GM12878 (cell line): ENCODE results near the gene PPP2R1B. TPM values are rescaled to one million over a fixed set of nuclear protein-coding genes. Genes with fewer than 3 reads are reported as not detected.

Experiments
- ATAC-seq: fragments of 200-7000 bp; cut with Tn5 transposase; 3 replicates; pipeline ENCODE4 v1.9.1; 2020; ENCODE audit warnings: mild to moderate bottlenecking, moderate library complexity
- BruUV-seq: library from RNA; stranded (reverse); fragments of 400-500 nt; replicated peaks from 2 replicates; lab custom pipeline; 2021; lab: Mats Ljungman, UMichigan
- CTCF ChIA-PET: fragments of 300-600 bp; sonication (Branson Sonifier 250); formaldehyde crosslinking; extraction: SDS; loops from one replicate; lab custom pipeline; 2021; ENCODE audit warnings: inconsistent platforms; lab: Yijun Ruan, JAX
- POLR2A ChIA-PET: fragments of 350-600 bp; formaldehyde crosslinking; extraction: SDS; loops from one replicate; lab custom pipeline; 2021; ENCODE audit warnings: inconsistent platforms; lab: Charles Lee
- RAD21 ChIA-PET: fragments of 300-600 bp; sonication (Branson Sonifier 250); formaldehyde crosslinking; loops from one replicate; lab custom pipeline; 2023; ENCODE audit warnings: antibody characterized with exemption; ENCODE audit not compliant: unreplicated experiment; lab: Charles Lee
- SMC1A ChIA-PET: fragments of 300-600 bp; sonication (Branson Sonifier 250); formaldehyde crosslinking; loops from one replicate; lab custom pipeline; 2023; ENCODE audit not compliant: unreplicated experiment, uncharacterized antibody; lab: Charles Lee
- DNase-seq: peaks from one replicate; pipeline ENCODE4 v3.0.0-alpha.2; 2011; ENCODE audit warnings: low read depth, low spot score
- FAIRE-seq: peaks from 3 replicates; lab custom pipeline; 2011; peaks lifted over from hg19 to GRCh38; lab: Jason Lieb, UNC
- H2AFZ ChIP-seq: 2 replicates; pipeline ENCODE4 v1.6.0; 2011; ENCODE audit warnings: low read depth, low read length, control low read depth; ENCODE audit not compliant: control insufficient read depth
- H3K27ac ChIP-seq: 2 replicates; pipeline ENCODE4 v1.5.1; 2011; ENCODE audit warnings: control low read depth; ENCODE audit not compliant: control insufficient read depth, insufficient read depth
- H3K27me3 ChIP-seq, 2 experiments: replicated peaks in 1 of 2; 2 replicates each; pipeline versions ENCODE4 v1.6.0 to v1.6.1; 2011; ENCODE audit warnings: low read length in 1 of 2; ENCODE audit not compliant: control insufficient read depth in 2 of 2, insufficient read depth in 2 of 2
- H3K36me3 ChIP-seq, 2 experiments: 2 replicates each; pipeline ENCODE4 v1.5.1; 2011; ENCODE audit warnings: low read length in 1 of 2; ENCODE audit not compliant: control insufficient read depth in 2 of 2, insufficient read depth in 2 of 2
- H3K4me1 ChIP-seq: 2 replicates; pipeline ENCODE4 v1.6.1; 2011; ENCODE audit warnings: mild to moderate bottlenecking, low read length, moderate library complexity, mixed read lengths; ENCODE audit not compliant: control insufficient read depth, insufficient read depth
- H3K4me2 ChIP-seq: 2 replicates; pipeline ENCODE4 v1.6.0; 2011; ENCODE audit warnings: control low read depth; ENCODE audit not compliant: control insufficient read depth, insufficient read depth
- H3K4me3 ChIP-seq: fragments of 200-600 bp; sonication (generic); 2 replicates; pipeline ENCODE4 v1.5.1; 2016
- H3K79me2 ChIP-seq: 2 replicates; pipeline ENCODE4 v1.6.0; 2011; ENCODE audit warnings: low read length; ENCODE audit not compliant: control insufficient read depth, insufficient read depth
- H3K9ac ChIP-seq: 2 replicates; pipeline ENCODE4 v1.8.0; 2011; ENCODE audit warnings: low read length, control low read depth, mixed read lengths; ENCODE audit not compliant: control insufficient read depth, insufficient read depth
- H3K9me3 ChIP-seq: replicated peaks from 3 replicates; pipeline ENCODE4 v1.5.1; 2011; ENCODE audit warnings: mild to moderate bottlenecking, low read length; ENCODE audit not compliant: control insufficient read depth, insufficient read depth
- H4K20me1 ChIP-seq: 2 replicates; pipeline ENCODE4 v1.6.0; 2011; ENCODE audit not compliant: control insufficient read depth, insufficient read depth
- BMI1 ChIP-seq: fragments of 450-650 bp; IDR thresholded peaks from 2 replicates; pipeline ENCODE4 v1.6.1; 2016; ENCODE audit warnings: mild to moderate bottlenecking, moderate library complexity, borderline replicate concordance
- JUND ChIP-seq: IDR thresholded peaks from 2 replicates; pipeline ENCODE4 v1.6.1; 2012; ENCODE audit warnings: low read depth, mild to moderate bottlenecking, low read length, improper control_type of control experiment, moderate library complexity
- MEF2B ChIP-seq: fragments of 450-650 bp; IDR thresholded peaks from 2 replicates; pipeline ENCODE4 v1.6.1; 2018; ENCODE audit warnings: mild to moderate bottlenecking, moderate library complexity; ENCODE audit not compliant: partially characterized antibody, poor library complexity, severe bottlenecking
- NFXL1 ChIP-seq: fragments of 450-650 bp; IDR thresholded peaks from 2 replicates; pipeline ENCODE4 v1.6.1; 2017; ENCODE audit warnings: antibody characterized with exemption, mild to moderate bottlenecking, borderline replicate concordance
- POLR2AphosphoS2 ChIP-seq: IDR thresholded peaks from 2 replicates; pipeline ENCODE4 v1.6.1; 2011; ENCODE audit warnings: low read depth, mild to moderate bottlenecking, low read length, improper control_type of control experiment, moderate library complexity
- TARDBP ChIP-seq: IDR thresholded peaks from 2 replicates; pipeline ENCODE4 v1.6.1; 2016; ENCODE audit warnings: borderline replicate concordance
- ZBED1 ChIP-seq: IDR thresholded peaks from 2 replicates; pipeline ENCODE4 v1.6.1; 2016; ENCODE audit warnings: borderline replicate concordance
- WGBS: methylation state at CpG from one replicate; pipeline ENCODE4 v1.1.6; 2016; ENCODE audit warnings: low lambda C conversion rate; ENCODE audit not compliant: insufficient replicate concordance, insufficient coverage; ENCODE audit errors: missing lambda C conversion rate; 5-methylcytosine and 5-hydroxymethylcytosine counted together
- in situ Hi-C: fragments of 300-500 bp; cut with MboI; formaldehyde crosslinking; loops from 9 replicates; pipeline ENCODE4 v1.14.3; 2018; ENCODE audit warnings: mixed read lengths
- intact Hi-C: fragments of 100-400 bp; cut with micrococcal nuclease; formaldehyde crosslinking; loops from one replicate; pipeline ENCODE4 v1.14.2; 2022; ENCODE audit not compliant: unreplicated experiment
- polyA plus RNA-seq, 11 experiments: library from polyadenylated mRNA; depleted of rRNA in 4 of 11; unstranded in 6 of 11; stranded (reverse) in 5 of 11; fragments of >200 nt; fragmentation: Nextera tagmentation in 4 of 11; fragmentation: Illumina TruSeq in 1 of 11; extraction: Ambion mirVana in 4 of 11; extraction: Trizol in 1 of 11; gene quantifications; 1 replicate in 1 of 11; 2 replicates in 10 of 11; pipeline versions ENCODE4 v1.2.1 to v1.2.3, GENCODE V29; 2011 to 2016; ENCODE audit warnings: inconsistent platforms in 2 of 11, missing spikeins in 2 of 11, low read depth in 1 of 11
- total RNA-seq, 4 experiments: library from RNA; depleted of rRNA in 3 of 4; stranded (reverse); fragments of >200 nt in 3 of 4; fragmentation: Illumina TruSeq in 1 of 4; extraction: Trizol in 1 of 4; gene quantifications; 2 replicates each; pipeline versions ENCODE4 v1.2.1 to v1.2.3, GENCODE V29; 2013 to 2021
- TF ChIP-seq, protein P1 (sequence below): fragments of 450-650 bp; conservative IDR thresholded peaks from 2 replicates; pipeline ENCODE4 v1.6.1; 2017; ENCODE audit warnings: mild to moderate bottlenecking, moderate library complexity
- TF ChIP-seq, protein P2 (sequence below): IDR thresholded peaks from 2 replicates; pipeline ENCODE4 v1.6.1; 2011; ENCODE audit warnings: mild to moderate bottlenecking, low read depth, low read length, moderate library complexity; ENCODE audit not compliant: insufficient replicate concordance

PPP2R1B gene
- total and polyA plus RNA-seq, 10 of the 15 experiments (the other 5 are each of a cell fraction or from before 2014, with no cell fraction given): 26.6 to 68.2 (median 35.7) TPM

DNA sequence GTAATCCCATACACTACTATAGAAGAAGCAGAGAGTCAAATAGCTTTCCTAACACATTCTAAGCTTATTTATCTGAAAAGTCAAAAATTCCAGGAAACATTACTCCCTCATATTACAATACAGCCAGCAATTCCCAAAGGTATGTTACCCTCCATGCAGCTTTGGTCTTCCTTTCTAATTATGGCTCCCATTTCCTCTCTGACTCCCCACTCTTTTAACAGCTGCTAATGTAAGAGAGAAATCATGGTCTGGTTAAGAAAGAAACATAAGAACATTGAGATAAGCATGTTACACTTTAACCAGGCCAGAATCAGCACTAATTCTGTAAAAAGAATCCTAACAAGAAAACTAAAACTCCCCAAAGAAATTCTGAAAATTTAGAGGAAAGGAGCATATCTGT, 6.8 kb downstream of the PPP2R1B start:
- intact Hi-C loops: no loop called here

DNA sequence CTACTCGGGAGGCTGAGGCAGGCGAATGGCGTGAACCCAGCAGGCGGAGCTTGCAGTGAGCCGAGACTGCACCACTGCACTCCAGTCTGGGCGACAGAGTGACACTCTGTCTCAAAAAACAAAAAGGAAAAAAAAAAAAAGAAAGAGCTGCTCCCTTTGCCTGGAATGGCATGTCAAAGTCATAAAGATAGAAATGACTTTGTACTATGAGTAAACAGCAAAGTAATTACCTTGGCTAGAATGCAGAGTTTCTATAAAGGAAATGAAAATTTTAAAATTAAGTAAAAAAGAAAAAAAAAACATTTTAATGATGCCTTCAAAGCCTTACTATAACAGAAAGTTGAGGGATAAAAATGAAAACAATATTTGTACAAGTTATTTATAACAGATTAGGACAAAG, 10.1 kb downstream of the PPP2R1B start:
- TF ChIP-seq, protein P1, sequence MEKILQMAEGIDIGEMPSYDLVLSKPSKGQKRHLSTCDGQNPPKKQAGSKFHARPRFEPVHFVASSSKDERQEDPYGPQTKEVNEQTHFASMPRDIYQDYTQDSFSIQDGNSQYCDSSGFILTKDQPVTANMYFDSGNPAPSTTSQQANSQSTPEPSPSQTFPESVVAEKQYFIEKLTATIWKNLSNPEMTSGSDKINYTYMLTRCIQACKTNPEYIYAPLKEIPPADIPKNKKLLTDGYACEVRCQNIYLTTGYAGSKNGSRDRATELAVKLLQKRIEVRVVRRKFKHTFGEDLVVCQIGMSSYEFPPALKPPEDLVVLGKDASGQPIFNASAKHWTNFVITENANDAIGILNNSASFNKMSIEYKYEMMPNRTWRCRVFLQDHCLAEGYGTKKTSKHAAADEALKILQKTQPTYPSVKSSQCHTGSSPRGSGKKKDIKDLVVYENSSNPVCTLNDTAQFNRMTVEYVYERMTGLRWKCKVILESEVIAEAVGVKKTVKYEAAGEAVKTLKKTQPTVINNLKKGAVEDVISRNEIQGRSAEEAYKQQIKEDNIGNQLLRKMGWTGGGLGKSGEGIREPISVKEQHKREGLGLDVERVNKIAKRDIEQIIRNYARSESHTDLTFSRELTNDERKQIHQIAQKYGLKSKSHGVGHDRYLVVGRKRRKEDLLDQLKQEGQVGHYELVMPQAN: no peak
- TF ChIP-seq POLR2AphosphoS2 (no peak), ZBED1 (no peak), TARDBP (no peak), NFXL1 (no peak), BMI1 (no peak)
- Histone ChIP-seq H3K36me3 (peaks cover 3 to 33% of the 10 kb centered on the region in 2 experiments), H4K20me1 (no peaks in the 10 kb centered on the region), H3K4me2 (no peak overlapping the region), H3K27ac (no peak overlapping the region), H3K27me3 (no peaks in the 10 kb centered on the region), H3K79me2 (no peaks in the 10 kb centered on the region), H3K4me1 (no peaks in the 10 kb centered on the region), H3K4me3 (no peak overlapping the region), H3K9ac (no peak overlapping the region), H2AFZ (no peak overlapping the region), H3K9me3 (no peaks in the 10 kb centered on the region)
- ATAC-seq (no peak), DNase-seq (no peak), FAIRE-seq (no peak)
- in situ Hi-C loops (no loop called here), intact Hi-C loops (no loop called here)
- ChIA-PET CTCF (interaction anchor here (0.8 to 2.6 kb wide), 6 partner anchors 9 to 170 kb away, joined by 3 to 10 read pairs (median 3); no protein-coding TSS in a partner anchor), SMC1A (interaction anchor here (0.7 to 1.8 kb wide), 3 partner anchors 9 to 86 kb away, joined by 3 to 11 read pairs (median 3); no protein-coding TSS in a partner anchor), RAD21 (interaction anchor here (1.0 to 1.8 kb wide), 2 partner anchors 9 to 20 kb away, joined by 5 read pairs; no protein-coding TSS in a partner anchor), POLR2A (interaction anchor here (0.7 to 2.7 kb wide), 2 partner anchors 10 to 229 kb away, joined by 4 to 14 read pairs; partner anchors contain the start of gene PPP2R1B)
- no TSS peak for BruUV-seq
- 100% methylated on average over 6 of the region's 6 CpGs for WGBS

More for the DNA sequence above, 6.8 kb downstream of the PPP2R1B start:
- peaks cover 4% of the 10 kb centered on the region; the same call in 1 of the 2 replicates for H3K79me2 ChIP-seq
- ChIA-PET RAD21 (interaction anchor here (1.6 kb wide), 1 partner anchor 12 kb away, joined by 3 read pairs; no protein-coding TSS in a partner anchor), POLR2A (interaction anchor here (0.6 to 1.1 kb wide), 2 partner anchors 167 to 258 kb away, joined by 3 read pairs; no protein-coding TSS in a partner anchor), SMC1A (interaction anchor here (0.6 to 2.7 kb wide), 4 partner anchors 18 to 405 kb away, joined by 3 to 16 read pairs (median 4); no protein-coding TSS in a partner anchor), CTCF (interaction anchor here (10.3 to 13.4 kb wide), 2 partner anchors 18 to 155 kb away, joined by 170 to 174 read pairs; partner anchors contain the start of gene SIK2)
- no peak overlapping the region for H3K27ac ChIP-seq
- no peaks in the 10 kb centered on the region for H3K9me3 ChIP-seq
- FAIRE-seq (no peak), ATAC-seq (no peak), DNase-seq (no peak)
- TF ChIP-seq JUND: no peak
- TF ChIP-seq MEF2B: no peak
- TF ChIP-seq, protein P2, sequence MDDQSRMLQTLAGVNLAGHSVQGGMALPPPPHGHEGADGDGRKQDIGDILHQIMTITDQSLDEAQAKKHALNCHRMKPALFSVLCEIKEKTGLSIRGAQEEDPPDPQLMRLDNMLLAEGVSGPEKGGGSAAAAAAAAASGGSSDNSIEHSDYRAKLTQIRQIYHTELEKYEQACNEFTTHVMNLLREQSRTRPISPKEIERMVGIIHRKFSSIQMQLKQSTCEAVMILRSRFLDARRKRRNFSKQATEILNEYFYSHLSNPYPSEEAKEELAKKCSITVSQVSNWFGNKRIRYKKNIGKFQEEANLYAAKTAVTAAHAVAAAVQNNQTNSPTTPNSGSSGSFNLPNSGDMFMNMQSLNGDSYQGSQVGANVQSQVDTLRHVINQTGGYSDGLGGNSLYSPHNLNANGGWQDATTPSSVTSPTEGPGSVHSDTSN: no peak
- peaks cover 3 to 26% of the 10 kb centered on the region in 2 experiments for H3K36me3 ChIP-seq
- no peak overlapping the region for H2AFZ ChIP-seq
- in situ Hi-C loops: no loop called here
- no peak overlapping the region for H3K9ac ChIP-seq
- BruUV-seq: no TSS peak
- no peaks in the 10 kb centered on the region for H4K20me1 ChIP-seq
- no peaks in the 10 kb centered on the region for H3K27me3 ChIP-seq
- no peak overlapping the region for H3K4me2 ChIP-seq
- H3K4me3 ChIP-seq: no peak overlapping the region
- no peaks in the 10 kb centered on the region for H3K4me1 ChIP-seq
